Duodenal mucosa (tissue), 2 donors: Measurements from ENCODE around the gene AIMP2.
"Not testable (repeated sequence)": the region's sequence is repeated elsewhere in the genome, so short reads cannot be mapped to it uniquely, and the experiment has no call there.

Source experiments
- H3K27ac ChIP-seq: one replicate; pipeline ENCODE4 v1.7.0; 2013; ENCODE audit warnings: low read depth, low read length
- H3K27me3 ChIP-seq, 2 donors: one replicate each; pipeline ENCODE4 v1.7.0; 2013; ENCODE audit warnings: low read length in 2 of 2, control low read depth in 1 of 2; ENCODE audit not compliant: insufficient read depth in 2 of 2, control insufficient read depth in 1 of 2
- H3K36me3 ChIP-seq, 2 donors: one replicate each; pipeline ENCODE4 v1.7.0; 2013; ENCODE audit warnings: low read length in 2 of 2, control low read depth in 1 of 2; ENCODE audit not compliant: insufficient read depth in 2 of 2, control insufficient read depth in 1 of 2
- H3K4me1 ChIP-seq, 2 donors: one replicate each; pipeline ENCODE4 v1.7.0; 2013; ENCODE audit warnings: low read length in 2 of 2, control low read depth in 1 of 2; ENCODE audit not compliant: insufficient read depth in 2 of 2, control insufficient read depth in 1 of 2
- H3K4me3 ChIP-seq, 2 donors: one replicate each; pipeline ENCODE4 v1.7.0; 2013; ENCODE audit warnings: low read length in 2 of 2, low read depth in 1 of 2
- H3K9ac ChIP-seq, 2 donors: one replicate each; pipeline ENCODE4 v1.7.0; 2013; ENCODE audit warnings: low read length in 2 of 2, low read depth in 1 of 2
- H3K9me3 ChIP-seq, 2 donors: one replicate each; pipeline ENCODE4 v1.7.0; 2013; ENCODE audit warnings: low read length in 2 of 2, control low read depth in 1 of 2; ENCODE audit not compliant: control insufficient read depth in 1 of 2

The AIMP2 gene

GRCh38 chr7:6007835-6008590, 1.1 kb upstream of the AIMP2 start:
- H3K4me3 ChIP-seq = peak overlapping the region; percentile 80 to 87
- H3K9ac ChIP-seq = peak overlapping the region; percentile 86 to 91
- not testable (repeated sequence) for H3K27ac ChIP-seq, H3K27me3 ChIP-seq, H3K36me3 ChIP-seq, H3K9me3 ChIP-seq
- H3K4me1 ChIP-seq = peaks cover 11 to 14% of the 10 kb centered on the region in 2 donors

GRCh38 chr7:6010370-6010769, 1.3 kb downstream of the AIMP2 start:
- Histone ChIP-seq H3K9ac (peak overlapping the region in 1 of 2 donors; percentile 25), H3K4me3 (peak overlapping the region; percentile 29 to 30), H3K27ac (peak overlapping the region; percentile 32), H3K4me1 (peaks cover 18 to 22% of the 10 kb centered on the region in 2 donors)
- not testable (repeated sequence) for H3K27me3 ChIP-seq, H3K9me3 ChIP-seq, H3K36me3 ChIP-seq

GRCh38 chr7:6011541-6011940, 2.5 kb downstream of the AIMP2 start:
- Histone ChIP-seq H3K4me3 (no peak overlapping the region), H3K36me3 (peaks cover 8 to 16% of the 10 kb centered on the region in 2 donors), H3K4me1 (peaks cover 18 to 21% of the 10 kb centered on the region in 2 donors), H3K27me3 (no peaks in the 10 kb centered on the region), H3K9ac (peak overlapping the region in 1 of 2 donors; percentile 39), H3K27ac (peak overlapping the region; percentile 57), H3K9me3 (no peaks in the 10 kb centered on the region)

GRCh38 chr7:6012355-6013104, 3.5 kb downstream of the AIMP2 start:
- Histone ChIP-seq H3K4me1 (peaks cover 18 to 20% of the 10 kb centered on the region in 2 donors), H3K36me3 (peaks cover 13 to 26% of the 10 kb centered on the region in 2 donors), H3K27me3 (no peaks in the 10 kb centered on the region), H3K27ac (peak overlapping the region; percentile 74), H3K9me3 (no peaks in the 10 kb centered on the region), H3K4me3 (no peak overlapping the region), H3K9ac (peak overlapping the region; percentile 19 to 35)

GRCh38 chr7:6015917-6016652, 7.0 kb downstream of the AIMP2 start:
- Histone ChIP-seq H3K4me1 (peaks cover 16 to 20% of the 10 kb centered on the region in 2 donors), H3K27ac (no peak overlapping the region), H3K27me3 (no peaks in the 10 kb centered on the region), H3K36me3 (peaks cover 19 to 54% of the 10 kb centered on the region in 2 donors), H3K4me3 (no peak overlapping the region), H3K9me3 (no peaks in the 10 kb centered on the region), H3K9ac (no peak overlapping the region)

GRCh38 chr7:6016653-6016966, 7.5 kb downstream of the AIMP2 start:
- Histone ChIP-seq H3K36me3 (peaks cover 22 to 59% of the 10 kb centered on the region in 2 donors), H3K4me1 (peaks cover 11 to 20% of the 10 kb centered on the region in 2 donors), H3K27me3 (no peaks in the 10 kb centered on the region), H3K9ac (no peak overlapping the region), H3K27ac (no peak overlapping the region), H3K4me3 (no peak overlapping the region), H3K9me3 (no peaks in the 10 kb centered on the region)

GRCh38 chr7:6020371-6021286, 11.6 kb downstream of the AIMP2 start:
- H3K4me1 ChIP-seq = peaks cover 9 to 13% of the 10 kb centered on the region in 2 donors
- H3K9ac ChIP-seq = no peak overlapping the region
- H3K27me3 ChIP-seq = no peaks in the 10 kb centered on the region
- no peak overlapping the region for H3K4me3 ChIP-seq
- H3K27ac ChIP-seq = no peak overlapping the region
- H3K9me3 ChIP-seq = no peaks in the 10 kb centered on the region
- H3K36me3 ChIP-seq = peaks cover 44 to 83% of the 10 kb centered on the region in 2 donors

- Histone ChIP-seq H3K9ac (no peak overlapping the region), H3K27ac (no peak overlapping the region), H3K4me3 (no peak overlapping the region), H3K4me1 (peaks cover 9 to 17% of the 10 kb centered on the region in 2 donors), H3K27me3 (no peaks in the 10 kb centered on the region), H3K9me3 (no peaks in the 10 kb centered on the region), H3K36me3 (peaks cover 47 to 82% of the 10 kb centered on the region in 2 donors)
Observed at GRCh38 chr7:6022707-6023106, 13.6 kb downstream of the AIMP2 start.

GRCh38 chr7:6023974-6024435, 14.9 kb downstream of the AIMP2 start:
- Histone ChIP-seq H3K27ac (peak overlapping the region; percentile 26), H3K9ac (peak overlapping the region; percentile 4 to 12), H3K4me3 (no peak overlapping the region), H3K4me1 (peaks cover 9 to 17% of the 10 kb centered on the region in 2 donors), H3K36me3 (peaks cover 50 to 83% of the 10 kb centered on the region in 2 donors), H3K9me3 (no peaks in the 10 kb centered on the region), H3K27me3 (no peaks in the 10 kb centered on the region)
